IPS-15b (cell line): ENCODE measurements around the gene IKZF2.

Experiments used
- H3K27me3 ChIP-seq: one replicate; pipeline ENCODE4 v1.6.1; 2013; ENCODE audit warnings: low read length; ENCODE audit not compliant: control insufficient read depth, insufficient read depth
- H3K36me3 ChIP-seq: one replicate; pipeline ENCODE4 v1.6.1; 2013; ENCODE audit warnings: low read length; ENCODE audit not compliant: control insufficient read depth, insufficient read depth
- H3K4me1 ChIP-seq: one replicate; pipeline ENCODE4 v1.6.1; 2013; ENCODE audit warnings: mild to moderate bottlenecking, low read length; ENCODE audit not compliant: control insufficient read depth, insufficient read depth
- H3K4me3 ChIP-seq: one replicate; pipeline ENCODE4 v1.5.1; 2013; ENCODE audit warnings: low read depth, low read length
- H3K9ac ChIP-seq: one replicate; pipeline ENCODE4 v1.6.1; 2013; ENCODE audit warnings: low read depth, mild to moderate bottlenecking, low read length
- H3K9me3 ChIP-seq: one replicate; pipeline ENCODE4 v1.6.1; 2013; ENCODE audit warnings: mild to moderate bottlenecking, low read length; ENCODE audit not compliant: control insufficient read depth, insufficient read depth

The IKZF2 gene

GRCh38 chr2:213007290-213007838, 144.0 kb downstream of the IKZF2 start:
- Histone ChIP-seq H3K27me3 (no peaks in the 10 kb centered on the region), H3K4me3 (no peak overlapping the region), H3K36me3 (no peaks in the 10 kb centered on the region), H3K9me3 (no peaks in the 10 kb centered on the region), H3K9ac (no peak overlapping the region), H3K4me1 (no peaks in the 10 kb centered on the region)

DNA sequence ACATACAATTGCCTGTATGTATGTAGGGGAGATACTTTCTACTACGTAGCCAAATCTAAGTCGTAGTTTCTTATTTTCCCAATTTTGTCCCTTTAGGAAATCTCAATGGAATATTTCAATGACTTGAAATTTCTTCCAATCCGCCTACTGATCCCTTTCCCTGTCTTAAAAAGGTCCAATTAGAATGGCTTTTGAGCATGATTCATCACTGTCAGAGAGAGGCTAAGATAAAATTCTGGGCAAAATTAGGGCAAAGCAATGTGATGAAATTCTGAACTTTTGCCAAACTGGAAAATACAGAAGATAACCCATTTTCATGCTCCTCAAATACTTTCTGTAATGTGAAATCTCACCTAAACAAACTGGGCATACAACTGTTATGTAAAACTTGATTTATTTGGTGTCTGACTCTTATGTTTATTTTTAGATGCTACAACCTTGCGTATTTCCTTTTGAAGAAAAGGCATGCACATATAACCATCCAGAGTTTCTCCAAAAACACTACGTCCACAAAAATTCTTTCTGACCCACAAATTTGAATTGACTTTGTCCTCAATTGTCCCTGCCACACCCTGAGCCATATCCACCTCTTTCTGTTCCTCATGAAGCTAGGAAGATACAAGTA, 147.1 kb downstream of the IKZF2 start:
- Histone ChIP-seq H3K4me1 (no peaks in the 10 kb centered on the region), H3K9ac (no peak overlapping the region)

DNA sequence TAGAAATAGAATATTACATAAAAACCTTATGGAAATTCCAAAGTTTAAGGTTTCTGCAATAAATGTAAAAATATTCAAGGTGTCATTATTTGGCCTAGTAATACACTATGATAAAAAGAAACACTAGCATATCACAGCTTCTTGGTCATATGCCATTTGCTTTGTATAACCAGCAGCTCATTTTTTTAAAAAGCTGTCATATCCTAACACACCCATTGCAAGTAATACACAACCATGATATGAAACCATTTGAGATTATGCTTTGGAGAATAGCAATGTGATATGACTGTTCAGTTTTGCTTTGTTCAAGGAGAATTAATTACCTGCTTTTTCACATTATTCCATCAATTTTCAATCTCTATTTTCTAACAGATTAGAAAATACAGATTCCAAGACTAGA, 149.0 kb downstream of the IKZF2 start:
- Histone ChIP-seq H3K4me1 (no peaks in the 10 kb centered on the region), H3K9me3 (no peaks in the 10 kb centered on the region), H3K9ac (no peak overlapping the region), H3K36me3 (no peaks in the 10 kb centered on the region), H3K4me3 (no peak overlapping the region), H3K27me3 (no peaks in the 10 kb centered on the region)

More for the DNA sequence above, 147.1 kb downstream of the IKZF2 start:
- no peaks in the 10 kb centered on the region for H3K27me3 ChIP-seq
- H3K36me3 ChIP-seq: no peaks in the 10 kb centered on the region
- H3K9me3 ChIP-seq: no peaks in the 10 kb centered on the region
- H3K4me3 ChIP-seq: no peak overlapping the region

GRCh38 chr2:213001297-213001910, 150.0 kb downstream of the IKZF2 start:
- Histone ChIP-seq H3K4me3 (no peak overlapping the region), H3K9ac (no peak overlapping the region), H3K36me3 (no peaks in the 10 kb centered on the region), H3K4me1 (no peaks in the 10 kb centered on the region), H3K27me3 (no peaks in the 10 kb centered on the region), H3K9me3 (no peaks in the 10 kb centered on the region)

- no peak overlapping the region for H3K9ac ChIP-seq
- no peak overlapping the region for H3K4me3 ChIP-seq
- no peaks in the 10 kb centered on the region for H3K9me3 ChIP-seq
- no peaks in the 10 kb centered on the region for H3K4me1 ChIP-seq
- H3K36me3 ChIP-seq: no peaks in the 10 kb centered on the region
- H3K27me3 ChIP-seq: no peaks in the 10 kb centered on the region
These were observed 152.6 kb downstream of the IKZF2 start for GRCh38 chr2:212998626-212999359.

DNA sequence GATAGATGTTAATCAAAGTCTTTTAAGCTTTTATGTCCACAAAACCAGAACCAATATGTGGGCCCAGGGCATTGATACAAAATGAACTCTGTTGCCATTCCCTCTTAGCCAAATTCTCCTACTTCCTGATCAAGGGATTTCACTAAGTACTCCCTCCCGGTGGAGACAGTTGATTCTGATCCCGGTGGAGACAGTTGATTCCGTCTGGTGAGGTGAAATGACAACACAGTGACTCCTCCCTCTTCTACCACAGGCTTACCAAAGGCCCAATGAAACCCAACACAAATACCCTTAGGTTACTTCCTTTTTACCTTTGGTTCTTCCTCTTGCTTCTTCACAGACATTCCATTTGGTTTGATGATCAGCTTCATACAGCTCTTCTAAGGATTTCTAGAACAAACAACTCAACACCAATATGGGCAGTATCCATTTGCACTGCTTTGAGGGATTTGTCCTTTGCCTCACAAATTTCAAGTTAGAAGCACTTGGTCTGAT, 153.8 kb downstream of the IKZF2 start:
- Histone ChIP-seq H3K4me3 (no peak overlapping the region), H3K9ac (no peak overlapping the region), H3K36me3 (no peaks in the 10 kb centered on the region), H3K27me3 (no peaks in the 10 kb centered on the region), H3K9me3 (no peaks in the 10 kb centered on the region), H3K4me1 (no peaks in the 10 kb centered on the region)

- Histone ChIP-seq H3K9me3 (no peaks in the 10 kb centered on the region), H3K9ac (no peak overlapping the region), H3K4me1 (no peaks in the 10 kb centered on the region), H3K36me3 (no peaks in the 10 kb centered on the region), H3K27me3 (no peaks in the 10 kb centered on the region), H3K4me3 (no peak overlapping the region)
These were observed 155.5 kb downstream of the IKZF2 start for GRCh38 chr2:212995920-212996319.

DNA sequence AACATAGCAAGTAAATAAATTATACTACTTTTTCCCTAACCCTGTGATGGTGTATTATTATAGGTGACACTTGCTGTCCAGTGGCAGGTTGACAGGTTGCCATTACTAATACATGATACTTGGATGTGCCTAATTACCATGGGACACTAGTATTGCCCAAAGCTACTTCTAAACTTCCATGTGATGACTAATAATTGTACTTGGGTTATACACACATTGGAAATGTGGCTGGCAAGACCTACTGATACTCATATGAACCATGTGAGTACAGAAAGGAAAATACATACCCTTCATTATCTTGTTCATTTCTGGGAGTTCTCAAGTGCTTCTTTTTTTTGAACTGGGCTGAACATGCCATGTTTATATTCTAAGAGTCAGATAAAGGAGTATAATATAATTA, 156.4 kb downstream of the IKZF2 start:
- Histone ChIP-seq H3K4me3 (no peak overlapping the region), H3K36me3 (no peaks in the 10 kb centered on the region), H3K27me3 (no peaks in the 10 kb centered on the region), H3K9ac (no peak overlapping the region), H3K4me1 (no peaks in the 10 kb centered on the region), H3K9me3 (no peaks in the 10 kb centered on the region)

DNA sequence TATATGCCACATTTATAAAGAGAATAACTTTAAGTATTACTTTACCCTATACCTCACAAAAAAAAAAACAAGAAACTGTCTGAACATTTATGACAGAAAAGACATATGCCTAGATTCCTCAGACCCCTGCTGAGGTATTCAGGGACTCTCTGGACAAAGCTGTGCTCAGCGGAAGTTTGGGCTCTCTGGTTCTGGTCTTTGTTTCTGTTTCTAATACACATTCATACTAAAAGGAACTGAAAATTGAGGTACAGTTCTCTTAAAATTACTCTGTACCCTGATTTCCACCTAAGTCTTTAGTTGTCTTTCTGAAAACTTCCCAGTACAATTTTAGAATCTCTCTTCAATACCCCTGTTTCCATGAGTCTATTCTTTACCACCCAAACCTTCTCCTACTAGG, 160.3 kb downstream of the IKZF2 start:
- no peaks in the 10 kb centered on the region for H3K4me1 ChIP-seq
- no peak overlapping the region for H3K4me3 ChIP-seq
- H3K9ac ChIP-seq: no peak overlapping the region
- no peaks in the 10 kb centered on the region for H3K9me3 ChIP-seq
- H3K27me3 ChIP-seq: no peaks in the 10 kb centered on the region
- H3K36me3 ChIP-seq: no peaks in the 10 kb centered on the region

DNA sequence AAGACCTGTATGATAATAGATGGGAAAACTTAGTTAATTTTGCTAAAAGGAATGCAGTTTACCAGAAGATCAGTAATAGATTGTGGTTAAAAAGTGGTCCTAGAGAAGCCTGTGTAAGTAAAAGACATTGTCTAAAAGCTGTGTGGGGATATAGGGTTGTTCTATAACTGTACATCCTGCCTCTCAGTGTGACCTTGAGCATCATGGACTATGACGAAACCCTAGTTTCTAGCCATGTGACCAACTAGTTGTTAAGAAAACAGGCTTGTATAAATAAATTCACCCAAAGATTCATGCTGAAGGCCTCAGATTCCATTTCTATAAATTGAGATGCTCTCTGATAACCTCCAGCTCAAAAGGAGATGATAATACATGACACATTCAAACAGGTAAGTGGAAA, 160.7 kb downstream of the IKZF2 start:
- no peak overlapping the region for H3K9ac ChIP-seq

GRCh38 chr2:212987492-212987891, 163.9 kb downstream of the IKZF2 start:
- Histone ChIP-seq H3K4me3 (no peak overlapping the region), H3K9ac (no peak overlapping the region), H3K9me3 (no peaks in the 10 kb centered on the region), H3K36me3 (no peaks in the 10 kb centered on the region), H3K27me3 (no peaks in the 10 kb centered on the region), H3K4me1 (no peaks in the 10 kb centered on the region)

More for the DNA sequence above, 160.7 kb downstream of the IKZF2 start:
- Histone ChIP-seq H3K36me3 (no peaks in the 10 kb centered on the region), H3K4me3 (no peak overlapping the region), H3K4me1 (no peaks in the 10 kb centered on the region), H3K9me3 (no peaks in the 10 kb centered on the region), H3K27me3 (no peaks in the 10 kb centered on the region)
